HCT116 (cell line): Measurements from ENCODE around the gene CDH13. TPM values are rescaled to one million over a fixed set of nuclear protein-coding genes. Genes with fewer than 3 reads are reported as not detected.

Experiments used
- ATAC-seq: fragments of 200-7000 bp; cut with Tn5 transposase; 2 replicates; pipeline ENCODE4 v1.9.1; 2020; ENCODE audit warnings: mild to moderate bottlenecking, moderate library complexity
- BruUV-seq: library from RNA; stranded (reverse); fragments of 400-500 nt; replicated peaks from 2 replicates; lab custom pipeline; 2021; lab: Mats Ljungman, UMichigan
- CTCF ChIA-PET: fragments of 300-600 bp; sonication (Branson Sonifier 250); formaldehyde crosslinking; loops from one replicate; lab custom pipeline; 2021; ENCODE audit warnings: antibody characterized with exemption; lab: Charles Lee
- POLR2A ChIA-PET: fragments of 300-600, 350-600 bp; sonication (Branson Sonifier 250); formaldehyde crosslinking; loops from one replicate; lab custom pipeline; 2021; ENCODE audit warnings: antibody characterized with exemption; lab: Charles Lee
- RAD21 ChIA-PET, 2 experiments: fragments of 300-600 bp; sonication (Branson Sonifier 250); formaldehyde crosslinking; loops; one replicate each; lab custom pipeline; 2023; ENCODE audit warnings: low total read pairs in 2 of 2; ENCODE audit not compliant: uncharacterized antibody in 2 of 2, unreplicated experiment in 2 of 2, low non-redundant PET in 1 of 2; lab: Charles Lee
- DNase-seq: peaks from one replicate; pipeline ENCODE4 v3.0.0-alpha.2; 2010; ENCODE audit warnings: low read depth, low spot score
- H2AFZ ChIP-seq: fragments of 200-600 bp; shearing (Covaris generic), sonication (generic); 2 replicates; pipeline ENCODE4 v1.6.1; 2017; ENCODE audit warnings: low read depth, mixed run types, mixed read lengths, antibody characterized with exemption, low read length; ENCODE audit not compliant: poor library complexity, severe bottlenecking
- H3K27ac ChIP-seq: 2 replicates; pipeline ENCODE4 v1.5.1; 2012; ENCODE audit warnings: low read depth, low read length
- H3K27me3 ChIP-seq: fragments of 200-600 bp; sonication (generic); 2 replicates; pipeline ENCODE4 v1.6.1; 2016; ENCODE audit warnings: mixed run types, low read length, mixed read lengths; ENCODE audit not compliant: insufficient read depth
- H3K36me3 ChIP-seq, 2 experiments: fragments of 200-500 bp in 1 of 2; fragments of 200-600 bp in 1 of 2; sonication (Bioruptor generic) in 1 of 2; sonication (generic) in 1 of 2; 2 replicates each; pipeline versions ENCODE4 v1.5.1 to v1.6.1; 2014 to 2016; ENCODE audit warnings: low read length in 2 of 2, inconsistent platforms in 1 of 2, mixed read lengths in 1 of 2, mixed run types in 1 of 2; ENCODE audit not compliant: insufficient read depth in 2 of 2, control insufficient read depth in 1 of 2
- H3K4me1 ChIP-seq, 2 experiments: fragments of 200-600 bp in 1 of 2; sonication (generic) in 1 of 2; 2 replicates each; pipeline versions ENCODE4 v1.5.1 to v1.6.1; 2012 to 2017; ENCODE audit warnings: low read length in 2 of 2, inconsistent platforms in 1 of 2, mild to moderate bottlenecking in 1 of 2, mixed read lengths in 1 of 2, mixed run types in 1 of 2, moderate library complexity in 1 of 2; ENCODE audit not compliant: insufficient read depth in 2 of 2, control insufficient read depth in 1 of 2
- H3K4me2 ChIP-seq: fragments of 200-600 bp; sonication (generic); 2 replicates; pipeline ENCODE4 v1.6.1; 2017; ENCODE audit warnings: mixed run types, low read length, mixed read lengths
- H3K4me3 ChIP-seq, 2 experiments: fragments of 200-600 bp in 1 of 2; sonication (generic) in 1 of 2; replicated peaks in 1 of 2; 2 replicates each; pipeline ENCODE4 v1.5.1; 2011 to 2016; ENCODE audit warnings: low read length in 2 of 2, control low read depth in 1 of 2, low read depth in 1 of 2, mild to moderate bottlenecking in 1 of 2, mixed read lengths in 1 of 2, mixed run types in 1 of 2
- H3K79me2 ChIP-seq: fragments of 200-600 bp; sonication (generic); 2 replicates; pipeline ENCODE4 v1.6.1; 2017; ENCODE audit warnings: mild to moderate bottlenecking, mixed run types, low read length, moderate library complexity, mixed read lengths; ENCODE audit not compliant: insufficient read depth
- H3K9ac ChIP-seq: fragments of 200-600 bp; sonication (generic); 2 replicates; pipeline ENCODE4 v1.6.1; 2016; ENCODE audit warnings: low read length, mixed read lengths
- H3K9me2 ChIP-seq: fragments of 200-600 bp; sonication (generic), shearing (Covaris generic); 2 replicates; pipeline ENCODE4 v1.6.1; 2017; ENCODE audit warnings: mixed run types, mild to moderate bottlenecking, moderate library complexity; ENCODE audit not compliant: insufficient read depth
- H3K9me3 ChIP-seq, 2 experiments: fragments of 200-500 bp in 1 of 2; fragments of 200-600 bp in 1 of 2; sonication (Bioruptor generic) in 1 of 2; sonication (generic) in 1 of 2; 2 replicates each; pipeline ENCODE4 v1.6.1; 2014 to 2017; ENCODE audit warnings: low read length in 2 of 2, mixed read lengths in 2 of 2, inconsistent platforms in 1 of 2, low read depth in 1 of 2, mild to moderate bottlenecking in 1 of 2, mixed run types in 1 of 2, moderate library complexity in 1 of 2; ENCODE audit not compliant: control insufficient read depth in 1 of 2, insufficient read depth in 1 of 2
- H4K20me1 ChIP-seq: fragments of 200-600 bp; sonication (generic), shearing (Covaris generic); 2 replicates; pipeline ENCODE4 v1.6.1; 2017; ENCODE audit warnings: mixed run types, mild to moderate bottlenecking, moderate library complexity; ENCODE audit not compliant: insufficient read depth
- ATF3 ChIP-seq: IDR thresholded peaks from 2 replicates; pipeline ENCODE4 v1.6.1; 2012
- CTCF ChIP-seq, 3 experiments: fragments of 200-600 bp in 1 of 3; sonication (generic) in 1 of 3; IDR thresholded peaks in 2 of 3; conservative IDR thresholded peaks in 1 of 3; 2 replicates each; pipeline ENCODE4 v1.5.1; 2012 to 2017; ENCODE audit warnings: low read depth in 2 of 3, low read length in 2 of 3, antibody characterized with exemption in 1 of 3, borderline replicate concordance in 1 of 3, control low read depth in 1 of 3, mild to moderate bottlenecking in 1 of 3, mixed read lengths in 1 of 3, mixed run types in 1 of 3, moderate library complexity in 1 of 3; ENCODE audit not compliant: insufficient read depth in 1 of 3
- EZH2 ChIP-seq: fragments of 200-600 bp; sonication (generic); IDR thresholded peaks from 2 replicates; pipeline ENCODE4 v1.6.1; 2017; ENCODE audit warnings: antibody characterized with exemption, mixed run types
- EZH2phosphoT487 ChIP-seq: fragments of 200-600 bp; IDR thresholded peaks from 2 replicates; pipeline ENCODE4 v1.6.1; 2018; ENCODE audit warnings: antibody characterized with exemption, borderline replicate concordance
- FOSL1 ChIP-seq: IDR thresholded peaks from 2 replicates; pipeline ENCODE4 v1.6.1; 2012; ENCODE audit warnings: low read depth
- JUND ChIP-seq: IDR thresholded peaks from 2 replicates; pipeline ENCODE4 v1.6.1; 2012
- MAX ChIP-seq: IDR thresholded peaks from 2 replicates; pipeline ENCODE4 v1.6.1; 2012
- POLR2A ChIP-seq: IDR thresholded peaks from 2 replicates; pipeline ENCODE4 v1.7.0; 2011; ENCODE audit warnings: borderline replicate concordance; ENCODE audit not compliant: insufficient read depth, insufficient read length; ENCODE audit errors: extremely low read depth
- RAD21 ChIP-seq: IDR thresholded peaks from 2 replicates; pipeline ENCODE4 v1.6.1; 2012; ENCODE audit warnings: low read depth, mild to moderate bottlenecking
- REST ChIP-seq: IDR thresholded peaks from 2 replicates; pipeline ENCODE4 v1.6.1; 2012; ENCODE audit warnings: low read depth
- SIN3A ChIP-seq: IDR thresholded peaks from 2 replicates; pipeline ENCODE4 v1.6.1; 2012; ENCODE audit warnings: low read depth
- TCF7L2 ChIP-seq: IDR thresholded peaks from 2 replicates; pipeline ENCODE4 v1.7.0; 2011; ENCODE audit warnings: borderline replicate concordance, inconsistent platforms; ENCODE audit not compliant: insufficient read depth, insufficient read length; ENCODE audit errors: extremely low read depth
- YY1 ChIP-seq: IDR thresholded peaks from 2 replicates; pipeline ENCODE4 v1.6.1; 2011; ENCODE audit warnings: low read length, low read depth, moderate library complexity, mild to moderate bottlenecking; ENCODE audit not compliant: insufficient replicate concordance; ENCODE audit errors: extremely low read depth
- ZFX ChIP-seq: fragments of 450-650 bp; IDR thresholded peaks from 2 replicates; pipeline ENCODE4 v1.6.1; 2017
- intact Hi-C: fragments of 100-400 bp; cut with micrococcal nuclease; formaldehyde crosslinking; loops from 2 replicates; pipeline ENCODE4 v1.10.0; 2022
- total RNA-seq: library from RNA; stranded (reverse); gene quantifications from one replicate; pipeline ENCODE4 v1.2.1, GENCODE V29; 2021; ENCODE audit not compliant: unreplicated experiment

CDH13 gene
- total RNA-seq, 1 experiment from 2014 or later = not detected

- no peaks in the 10 kb centered on the region for H3K27me3 ChIP-seq
- no peaks in the 10 kb centered on the region for H3K9me3 ChIP-seq
- no peak for DNase-seq
- intact Hi-C loops = no loop called here
- H3K36me3 ChIP-seq = no peaks in the 10 kb centered on the region
- ChIA-PET CTCF (no interaction called here), POLR2A (no interaction called here), RAD21 (no interaction called here)
- no peak for ATAC-seq
- TF ChIP-seq EZH2 (no peak), ZFX (no peak), FOSL1 (no peak), POLR2A (no peak), YY1 (no peak), SIN3A (no peak), TCF7L2 (no peak), ATF3 (no peak), RAD21 (no peak), MAX (no peak), JUND (no peak)
- no peaks in the 10 kb centered on the region for H3K9me2 ChIP-seq
- no peak overlapping the region for H3K4me2 ChIP-seq
- no peaks in the 10 kb centered on the region for H3K79me2 ChIP-seq
- BruUV-seq = no TSS peak
- H2AFZ ChIP-seq = no peak overlapping the region
- no peaks in the 10 kb centered on the region for H3K4me1 ChIP-seq
- H3K4me3 ChIP-seq = no peak overlapping the region
- H4K20me1 ChIP-seq = no peaks in the 10 kb centered on the region
- H3K9ac ChIP-seq = no peak overlapping the region
- H3K27ac ChIP-seq = no peak overlapping the region
These were observed 146.2 kb downstream of the CDH13 start for GRCh38 chr16:82773018-82773417.

- TF ChIP-seq REST = no peak
- no peak for TF ChIP-seq EZH2phosphoT487
- no peak for TF ChIP-seq CTCF (IDR thresholded peaks at IDR 0.05 in 2 of 3, conservative IDR thresholded peaks at IDR 0.05 in 1 of 3; ENCODE audit: borderline replicate concordance in 1 of 3, insufficient read depth in 1 of 3, low read depth in 2 of 3, low read length in 2 of 3)
- H3K27ac ChIP-seq = no peak overlapping the region
- H3K9me3 ChIP-seq = no peaks in the 10 kb centered on the region; a peak in 1 of 4 replicates
- POLR2A ChIA-PET = no interaction called here
- DNase-seq = no peak
- H3K4me3 ChIP-seq = no peak overlapping the region
- H3K4me1 ChIP-seq = no peaks in the 10 kb centered on the region
- H3K36me3 ChIP-seq = no peaks in the 10 kb centered on the region
- ATAC-seq = no peak
- no peak overlapping the region for H3K4me2 ChIP-seq
- intact Hi-C loops = no loop called here
- no peak overlapping the region for H3K9ac ChIP-seq
- RAD21 ChIA-PET = no interaction called here
- no peaks in the 10 kb centered on the region for H4K20me1 ChIP-seq
- no TSS peak for BruUV-seq
- CTCF ChIA-PET = no interaction called here
- H3K79me2 ChIP-seq = no peaks in the 10 kb centered on the region
- H2AFZ ChIP-seq = no peak overlapping the region
- H3K9me2 ChIP-seq = no peaks in the 10 kb centered on the region
- peaks cover 18% of the 10 kb centered on the region; the same call in 1 of the 2 replicates for H3K27me3 ChIP-seq
These were observed 149.8 kb downstream of the CDH13 start for GRCh38 chr16:82776470-82777146.
